Neural crest cell (in vitro differentiated cells): Measurements from ENCODE around the gene SULT1E1. TPM values are rescaled to one million over a fixed set of nuclear protein-coding genes. Genes with fewer than 3 reads are reported as not detected.

Experiments
- DNase-seq: peaks from one replicate; pipeline ENCODE4 v3.0.0; 2021; ENCODE audit warnings: low read depth, mixed read lengths, low spot score
- H3K27ac Mint-ChIP-seq: one replicate; pipeline ENCODE4 v1.8.0; 2021; ENCODE audit warnings: mild to moderate bottlenecking, mixed read lengths; ENCODE audit not compliant: unreplicated experiment
- H3K27me3 Mint-ChIP-seq: 2 replicates; pipeline ENCODE4 v1.8.0; 2021; ENCODE audit warnings: low read depth, mild to moderate bottlenecking, mixed read lengths
- H3K36me3 Mint-ChIP-seq: 2 replicates; pipeline ENCODE4 v1.8.0; 2021; ENCODE audit warnings: low read depth, mild to moderate bottlenecking, mixed read lengths
- H3K4me1 Mint-ChIP-seq: 2 replicates; pipeline ENCODE4 v1.8.0; 2021; ENCODE audit warnings: mixed read lengths
- H3K4me3 Mint-ChIP-seq: one replicate; pipeline ENCODE4 v1.8.0; 2021; ENCODE audit warnings: mild to moderate bottlenecking, mixed read lengths
- H3K9me3 Mint-ChIP-seq: 2 replicates; pipeline ENCODE4 v1.8.0; 2021; ENCODE audit warnings: mixed read lengths
- total RNA-seq: library from RNA; stranded (reverse); gene quantifications from 2 replicates; pipeline ENCODE4 v1.2.1, GENCODE V29; 2021
- TF ChIP-seq, protein P1 (sequence below): fragments of 200-600 bp; sonication (generic); conservative IDR thresholded peaks from 2 replicates; pipeline ENCODE4 v1.5.0; 2021; ENCODE audit warnings: antibody characterized with exemption, mild to moderate bottlenecking

Gene SULT1E1
- total RNA-seq, 1 donor from 2014 or later: not detected

DNA sequence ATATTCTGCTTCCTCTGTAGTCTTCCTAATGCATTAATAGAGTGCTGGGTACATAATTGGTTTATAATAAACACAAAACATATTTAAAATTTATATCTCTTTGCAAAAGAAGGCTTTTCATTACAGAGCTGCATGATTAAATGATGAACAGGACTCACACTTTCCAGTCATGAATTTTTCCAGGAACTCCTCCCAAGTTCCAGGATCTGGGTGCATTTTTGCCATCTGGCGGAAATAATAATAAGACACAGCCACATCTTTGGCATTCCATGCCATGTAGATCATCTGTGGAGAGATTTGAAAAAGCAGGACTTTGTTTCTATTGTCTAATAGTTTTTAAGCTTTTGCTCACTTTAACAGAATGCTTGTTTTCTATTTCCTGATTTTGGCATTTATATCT lies 59.3 kb downstream of the SULT1E1 start:
- Mint-ChIP-seq H3K27ac (no peak overlapping the region), H3K27me3 (peaks cover 2% of the 10 kb centered on the region)
- TF ChIP-seq, protein P1, sequence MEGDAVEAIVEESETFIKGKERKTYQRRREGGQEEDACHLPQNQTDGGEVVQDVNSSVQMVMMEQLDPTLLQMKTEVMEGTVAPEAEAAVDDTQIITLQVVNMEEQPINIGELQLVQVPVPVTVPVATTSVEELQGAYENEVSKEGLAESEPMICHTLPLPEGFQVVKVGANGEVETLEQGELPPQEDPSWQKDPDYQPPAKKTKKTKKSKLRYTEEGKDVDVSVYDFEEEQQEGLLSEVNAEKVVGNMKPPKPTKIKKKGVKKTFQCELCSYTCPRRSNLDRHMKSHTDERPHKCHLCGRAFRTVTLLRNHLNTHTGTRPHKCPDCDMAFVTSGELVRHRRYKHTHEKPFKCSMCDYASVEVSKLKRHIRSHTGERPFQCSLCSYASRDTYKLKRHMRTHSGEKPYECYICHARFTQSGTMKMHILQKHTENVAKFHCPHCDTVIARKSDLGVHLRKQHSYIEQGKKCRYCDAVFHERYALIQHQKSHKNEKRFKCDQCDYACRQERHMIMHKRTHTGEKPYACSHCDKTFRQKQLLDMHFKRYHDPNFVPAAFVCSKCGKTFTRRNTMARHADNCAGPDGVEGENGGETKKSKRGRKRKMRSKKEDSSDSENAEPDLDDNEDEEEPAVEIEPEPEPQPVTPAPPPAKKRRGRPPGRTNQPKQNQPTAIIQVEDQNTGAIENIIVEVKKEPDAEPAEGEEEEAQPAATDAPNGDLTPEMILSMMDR: no peak

DNA sequence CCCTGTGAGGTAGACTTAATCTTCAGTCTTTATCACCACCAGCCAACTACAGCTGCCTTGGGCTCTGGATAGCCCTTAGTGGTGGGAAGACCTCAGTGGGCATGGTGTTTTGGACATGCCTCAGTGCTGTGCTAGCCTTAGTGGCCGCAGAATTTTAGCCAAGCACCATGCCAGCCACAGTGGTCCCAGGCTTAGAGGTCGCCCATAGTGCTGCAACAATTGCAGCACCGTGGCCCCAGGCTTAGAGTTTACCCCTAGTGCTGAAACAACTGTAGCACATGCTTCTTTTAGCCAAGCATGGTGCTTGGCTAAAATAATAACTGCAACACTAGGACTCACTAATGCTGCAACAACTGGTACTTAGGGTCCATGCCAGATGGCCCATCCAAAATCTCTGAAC lies 60.6 kb downstream of the SULT1E1 start:
- Mint-ChIP-seq H3K9me3 (peaks cover 2% of the 10 kb centered on the region), H3K27ac (no peak overlapping the region), H3K27me3 (peaks cover 2% of the 10 kb centered on the region), H3K4me1 (no peaks in the 10 kb centered on the region), H3K36me3 (no peaks in the 10 kb centered on the region), H3K4me3 (no peak overlapping the region)
- TF ChIP-seq, protein P1: no peak
- DNase-seq: no peak

More for the DNA sequence above, 59.3 kb downstream of the SULT1E1 start:
- Mint-ChIP-seq H3K9me3 (peaks cover 2% of the 10 kb centered on the region), H3K4me1 (no peaks in the 10 kb centered on the region), H3K36me3 (no peaks in the 10 kb centered on the region), H3K4me3 (no peak overlapping the region)
- DNase-seq: no peak

DNA sequence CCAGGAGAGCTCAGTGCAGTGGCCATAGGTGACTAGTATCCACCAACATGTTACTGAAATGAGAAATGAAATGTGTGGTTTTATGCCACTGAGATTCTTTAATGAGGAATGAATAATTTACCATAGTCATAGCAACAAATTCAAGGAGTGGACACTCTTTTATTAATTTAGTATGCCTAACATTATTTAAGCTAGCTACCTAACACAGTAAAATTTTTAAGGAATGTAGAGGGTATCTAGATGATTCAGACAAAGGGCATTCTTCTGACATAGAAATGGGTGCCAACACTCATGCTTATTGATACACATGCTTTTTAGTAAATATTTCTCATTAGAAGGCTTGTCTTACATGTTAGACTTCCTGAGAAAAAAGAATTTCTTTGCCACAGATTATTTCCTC lies 66.2 kb downstream of the SULT1E1 start:
- Mint-ChIP-seq H3K27ac (no peak overlapping the region), H3K4me1 (no peaks in the 10 kb centered on the region), H3K9me3 (peaks cover 2% of the 10 kb centered on the region), H3K36me3 (no peaks in the 10 kb centered on the region), H3K4me3 (no peak overlapping the region), H3K27me3 (no peaks in the 10 kb centered on the region)
- no peak for DNase-seq
- TF ChIP-seq, protein P1: no peak

Other genes starting within 250 kb of the SULT1E1 start
- not detected in 2 replicates for gene UGT2A2, start 220.5 kb downstream of the SULT1E1 start, total RNA-seq
- not detected in 2 replicates for gene UGT2A1, start 206.9 kb downstream of the SULT1E1 start, total RNA-seq
- not detected in 2 replicates for gene SULT1B1, start 99.5 kb downstream of the SULT1E1 start, total RNA-seq
- not detected in 2 replicates for gene CSN1S1, start 70.9 kb upstream of the SULT1E1 start, total RNA-seq
- gene CSN2, start 105.6 kb upstream of the SULT1E1 start, total RNA-seq: not detected in 2 replicates
- not detected in 2 replicates for gene STATH, start 135.8 kb upstream of the SULT1E1 start, total RNA-seq
- not detected in 2 replicates for gene HTN3, start 168.3 kb upstream of the SULT1E1 start, total RNA-seq
- not detected in 2 replicates for gene HTN1, start 190.3 kb upstream of the SULT1E1 start, total RNA-seq